Pulmonary artery endothelial cell (primary cell): ENCODE data around the gene VIPAS39. TPM values are rescaled to one million over a fixed set of nuclear protein-coding genes. Genes with fewer than 3 reads are reported as not detected.

ENCODE experiments used
- DNase-seq: peaks from one replicate; pipeline ENCODE4 v3.0.0-alpha.2; 2011; ENCODE audit warnings: low read depth, low spot score
- total RNA-seq: library from RNA; depleted of rRNA; stranded (reverse); fragments of >200 nt; gene quantifications from 2 replicates; pipeline ENCODE4 v1.2.3, GENCODE V29; 2014

VIPAS39 gene
- 30.9 and 33.6 TPM in 2 replicates for total RNA-seq

GRCh38 chr14:77457522-77458248, at the start of gene VIPAS39, which contains the start of gene AHSA1:
TSS of gene VIPAS39 (minus strand) at chr14:77457601. CDS start at chr14:77454102, 3,499 bp downstream.
TSS of gene AHSA1 (plus strand) at chr14:77458093. CDS start at chr14:77458190, 97 bp downstream.
- DNase-seq, result peak; percentile 99

DNA sequence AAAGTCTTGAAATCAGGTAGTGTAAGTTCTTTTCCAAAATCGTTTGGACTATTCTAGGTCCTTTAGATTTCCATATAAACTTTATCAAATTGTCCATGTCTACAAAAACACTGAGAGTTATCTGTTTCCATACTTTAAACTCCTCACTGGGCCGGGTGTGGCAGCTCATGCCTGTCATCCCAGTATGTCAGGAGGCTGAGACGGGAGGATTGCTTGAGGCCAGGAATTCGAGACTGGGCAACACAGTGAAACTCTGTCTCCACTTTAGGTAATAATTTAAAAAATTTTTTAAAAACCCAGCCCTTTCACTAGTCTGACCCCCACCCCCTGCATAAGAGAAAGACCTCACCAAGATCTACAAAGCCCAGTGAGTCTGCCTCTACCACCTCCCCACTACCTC, 47.6 kb upstream of the VIPAS39 start:
- DNase-seq, result no peak

- no peak for DNase-seq
These were observed 45.7 kb upstream of the VIPAS39 start for GRCh38 chr14:77503138-77503537.

DNA sequence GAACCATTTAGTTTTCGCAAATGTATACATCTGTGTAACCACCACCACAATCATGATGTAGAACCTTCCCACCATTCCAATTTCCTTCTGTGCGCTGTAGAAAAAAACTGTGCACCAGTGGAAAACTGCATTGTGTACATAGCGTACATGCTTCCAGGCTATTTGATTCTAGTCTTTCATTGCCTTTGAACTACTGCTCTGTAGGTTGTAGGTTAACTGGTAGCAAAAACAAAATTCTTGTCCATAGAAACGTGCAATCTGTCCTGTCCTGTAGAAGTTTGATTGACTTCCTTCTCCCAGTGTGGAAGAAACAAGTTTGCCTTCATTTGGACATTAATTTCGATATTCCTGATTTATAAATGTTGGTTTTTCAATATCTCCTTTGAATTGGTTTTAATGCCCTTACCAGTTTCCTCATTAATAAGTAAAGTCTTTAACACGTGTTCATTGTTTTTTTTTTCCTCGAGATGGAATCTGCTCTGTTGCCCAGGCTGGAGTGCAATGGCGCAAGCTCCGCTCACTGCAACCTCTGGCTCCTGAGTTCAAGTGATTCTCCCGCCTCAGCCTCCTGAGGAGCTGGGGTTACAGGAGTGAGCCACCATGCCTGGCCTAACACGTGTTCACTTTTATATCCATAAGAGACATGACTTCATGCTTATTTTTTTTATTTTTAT, 44.8 kb upstream of the VIPAS39 start:
- no peak for DNase-seq

- DNase-seq, result no peak
These were observed 41.7 kb upstream of the VIPAS39 start for GRCh38 chr14:77498984-77499527.

DNA sequence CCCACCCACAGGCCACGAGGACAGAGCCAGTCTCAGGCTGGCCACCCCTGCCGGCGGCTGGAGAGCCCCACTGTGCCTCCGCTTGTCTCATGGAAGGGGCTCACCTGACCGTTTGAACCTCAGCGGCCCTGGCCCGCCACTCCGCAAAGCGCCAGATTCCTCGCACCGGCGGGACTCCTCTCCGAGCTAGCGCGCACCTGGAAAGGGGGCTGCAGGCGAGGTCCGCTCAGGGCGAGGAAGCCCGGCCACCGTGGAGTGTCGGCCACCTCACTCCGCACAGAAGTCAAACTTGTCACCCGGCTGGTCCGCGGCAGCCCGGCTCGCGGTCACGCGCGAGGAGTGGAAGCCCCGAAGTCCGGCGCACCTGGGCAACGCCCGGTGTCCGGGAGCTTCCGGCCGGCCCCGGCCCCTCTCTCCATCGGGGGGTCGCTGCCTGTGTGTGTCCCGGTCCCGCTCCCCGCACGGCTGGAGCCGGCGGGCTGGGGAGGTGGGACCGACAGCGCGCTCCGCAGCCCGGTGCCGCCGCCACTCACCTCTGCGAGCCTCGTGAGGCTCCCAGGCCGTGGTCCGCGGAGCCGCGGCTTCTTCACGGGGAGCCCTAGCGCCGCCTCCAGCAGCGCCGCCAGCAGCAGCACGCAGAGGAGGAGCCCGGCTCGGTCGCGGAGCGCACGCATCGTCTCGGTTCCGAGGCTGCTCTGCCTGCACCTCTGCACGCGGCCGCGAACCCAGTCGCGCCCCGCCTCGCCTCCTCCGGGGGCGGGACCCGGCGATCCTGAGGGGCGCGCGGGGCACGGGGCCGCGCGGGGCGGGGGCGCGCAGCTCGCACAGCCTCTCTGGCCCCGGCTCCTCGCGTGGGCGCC, 40.9 kb upstream of the VIPAS39 start, which contains the start of gene ISM2:
ISM2 (minus strand) TSS at position 697 of the 860 bp plus-strand sequence; CDS start at position 674, 23 bp downstream.
- DNase-seq, result no peak

DNA sequence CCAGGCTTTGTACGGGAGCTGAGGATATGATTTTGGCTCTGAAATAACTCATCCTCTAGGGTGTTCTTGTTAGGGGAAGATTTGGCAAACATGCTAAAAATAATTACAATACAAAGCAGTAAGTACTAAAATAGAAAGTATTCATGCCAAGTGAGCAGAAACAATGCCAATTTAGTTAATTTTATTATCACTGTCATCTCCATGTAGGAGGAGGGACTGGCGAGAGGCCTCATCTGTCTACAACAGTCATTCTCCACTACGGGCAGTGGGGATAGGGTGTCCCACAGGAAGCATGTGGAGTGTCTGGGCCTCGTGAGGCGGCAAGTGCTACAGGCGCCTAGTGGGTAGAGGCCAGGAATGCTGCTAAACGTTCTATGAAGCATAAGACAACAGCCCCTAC, 37.9 kb upstream of the VIPAS39 start:
- DNase-seq, result no peak

GRCh38 chr14:77491056-77491455, 33.7 kb upstream of the VIPAS39 start:
- no peak for DNase-seq

GRCh38 chr14:77490347-77490986, 33.1 kb upstream of the VIPAS39 start:
- DNase-seq, result no peak

DNA sequence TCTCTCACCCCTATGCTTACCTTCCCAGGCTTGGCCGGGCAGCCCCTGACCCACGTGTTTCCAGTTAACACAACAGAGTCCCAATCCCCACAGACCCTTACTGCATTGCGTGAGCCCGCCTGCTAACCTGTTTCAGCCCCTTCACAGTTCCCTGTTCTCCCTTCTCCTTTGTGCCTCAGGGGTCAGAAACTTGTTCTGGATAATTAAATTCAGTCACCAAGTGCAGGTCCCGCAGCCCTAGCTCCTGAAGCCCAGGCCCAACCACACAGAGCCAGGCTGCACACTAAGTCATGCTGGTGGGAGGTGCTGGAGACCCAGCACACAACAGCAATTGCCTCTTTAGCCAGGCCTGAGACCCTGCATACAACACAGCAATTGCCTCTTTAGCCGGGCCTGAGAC, 31.6 kb upstream of the VIPAS39 start:
- no peak for DNase-seq

DNA sequence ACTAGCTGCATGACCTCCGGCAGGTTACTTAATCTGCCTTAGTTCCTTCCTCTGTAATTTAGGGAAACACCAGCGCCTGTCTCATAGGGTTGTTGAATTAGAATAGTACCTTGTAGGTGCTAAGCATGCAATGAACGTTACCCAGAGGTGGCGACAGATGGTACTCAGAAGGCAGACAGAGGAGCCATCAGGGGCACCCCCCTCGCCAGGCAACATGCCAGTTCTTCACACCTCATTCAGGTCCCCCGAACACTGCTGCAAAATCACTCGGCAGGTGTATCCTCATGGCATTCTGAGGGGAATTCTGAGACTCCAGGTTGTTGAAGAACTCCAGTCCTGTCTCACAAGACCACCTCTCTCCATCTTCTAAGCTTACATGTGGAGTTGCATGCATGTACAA, 31.2 kb upstream of the VIPAS39 start:
- no peak for DNase-seq

DNA sequence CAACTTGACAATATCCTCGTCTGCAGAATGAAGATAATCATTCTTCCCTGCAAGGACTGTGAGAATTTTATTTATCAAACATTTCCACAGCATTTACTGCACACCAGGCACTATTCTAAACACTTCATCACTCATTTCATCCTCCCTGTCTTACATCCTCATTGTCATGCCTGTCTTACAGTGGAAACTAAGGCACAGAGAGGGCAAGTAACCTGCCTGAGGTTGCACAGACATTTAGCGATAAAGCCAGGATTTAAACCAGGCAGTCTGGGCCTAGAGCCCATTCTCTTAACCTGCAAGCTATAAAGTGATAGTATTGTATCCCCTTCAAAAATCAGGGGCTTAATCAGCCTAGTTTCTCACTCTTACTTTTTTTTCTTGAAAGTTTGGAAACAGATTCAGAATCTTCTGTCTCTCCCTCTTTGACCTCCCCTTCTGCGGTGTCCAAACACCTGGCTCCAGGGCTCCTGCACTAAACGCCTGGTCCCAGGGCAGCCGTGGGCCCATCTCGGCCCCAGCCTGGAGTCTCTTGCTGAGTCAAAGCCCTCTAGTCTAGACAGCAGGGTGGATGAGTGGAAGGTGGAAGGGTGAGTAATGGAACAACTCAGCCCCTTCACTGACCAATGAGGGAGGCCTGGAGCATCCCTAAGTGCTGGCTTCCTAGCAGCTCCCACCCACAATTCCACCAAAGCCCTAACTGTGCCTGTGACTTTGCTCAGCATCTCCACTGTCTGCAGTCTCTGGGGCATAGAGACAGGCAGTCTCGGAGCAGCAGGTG, 28.7 kb upstream of the VIPAS39 start:
- no peak for DNase-seq

DNA sequence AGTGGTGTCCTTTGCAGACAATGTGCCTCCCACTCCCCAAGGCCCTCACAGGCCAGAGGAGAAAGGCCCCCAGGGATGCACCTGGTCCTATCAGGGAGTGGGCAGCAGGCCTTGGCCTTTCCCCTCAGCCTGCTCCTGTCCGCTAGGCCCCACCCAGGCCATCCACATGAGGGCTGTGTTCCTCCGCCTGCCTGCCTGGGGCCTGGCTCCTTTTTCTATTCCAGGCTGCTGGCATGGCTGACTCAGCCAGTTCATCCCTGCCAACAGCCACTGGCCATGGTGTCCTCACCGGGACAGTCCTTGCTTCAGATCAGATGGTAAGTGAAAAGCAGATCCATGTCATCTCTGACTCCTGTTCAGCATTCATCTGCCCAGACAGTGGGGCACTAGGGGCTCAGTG, 27.9 kb upstream of the VIPAS39 start:
- no peak for DNase-seq

- DNase-seq, result no peak
These were observed 25.0 kb upstream of the VIPAS39 start for GRCh38 chr14:77482422-77482821.

GRCh38 chr14:77478796-77479195, 21.4 kb upstream of the VIPAS39 start:
- no peak for DNase-seq

DNA sequence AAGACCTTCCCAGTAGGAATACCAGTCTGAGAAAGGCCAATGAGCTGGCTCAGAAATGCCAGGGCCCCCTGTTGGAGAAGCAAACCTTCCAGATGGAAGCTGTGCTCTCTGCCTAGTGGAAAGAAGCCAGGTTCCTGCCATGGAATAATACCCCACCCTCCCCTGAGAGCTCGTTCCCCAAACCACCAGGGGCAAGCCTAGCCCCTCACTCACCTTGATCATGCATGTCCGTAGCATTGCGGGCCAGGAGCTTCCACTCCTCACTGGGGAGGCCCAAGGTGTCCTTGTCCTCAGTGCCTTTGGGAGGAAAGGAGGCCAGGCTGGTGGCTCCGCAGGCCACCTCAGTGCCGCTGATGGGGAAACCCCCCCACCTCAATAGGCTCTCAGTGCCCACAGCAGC, 20.6 kb upstream of the VIPAS39 start:
- DNase-seq, result no peak

DNA sequence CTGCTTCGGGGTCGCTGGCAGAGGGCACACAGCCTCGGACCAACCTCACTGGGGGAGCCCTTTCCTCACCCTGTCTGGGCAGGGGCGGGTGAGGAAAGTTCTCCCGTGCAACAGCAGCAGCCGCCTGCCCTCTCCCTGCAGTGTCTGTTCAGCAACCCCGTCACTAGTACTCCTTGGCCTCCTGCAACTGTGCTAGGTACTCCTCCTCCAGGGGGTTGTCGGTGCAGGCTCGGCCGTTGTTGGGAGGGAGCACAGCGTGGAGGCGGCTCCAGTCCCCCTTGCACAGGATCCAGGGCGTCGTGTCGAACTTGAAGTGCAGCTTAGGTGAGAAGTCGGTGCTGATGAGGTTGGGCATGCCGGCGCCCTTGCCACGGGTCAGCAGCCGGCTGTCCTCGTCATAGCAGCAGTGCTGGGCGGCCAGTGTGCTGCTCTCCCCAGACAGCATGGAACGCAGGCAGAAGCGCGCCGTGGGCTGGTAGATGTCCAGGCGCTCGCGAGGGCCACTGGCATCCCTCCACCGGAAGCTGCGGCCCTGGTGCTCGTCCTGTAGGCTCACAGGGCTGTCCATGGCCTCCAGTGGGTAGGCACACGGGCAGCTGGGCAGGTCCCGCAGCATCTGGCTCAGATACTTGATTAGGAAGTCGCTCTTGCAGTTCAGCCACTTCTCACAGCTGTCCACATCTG, 18.2 kb upstream of the VIPAS39 start:
- DNase-seq, result no peak

- no peak for DNase-seq
These were observed 17.2 kb upstream of the VIPAS39 start for GRCh38 chr14:77474479-77475177.

- DNase-seq, result no peak
These were observed 16.5 kb upstream of the VIPAS39 start for GRCh38 chr14:77473921-77474320.
